Globus pallidus (tissue), 1 donor: ENCODE data around the gene DHRS7C.

Source experiments
- DNase-seq: peaks from one replicate; pipeline ENCODE4 v3.0.0-alpha.2; 2015; ENCODE audit warnings: low spot score

Gene DHRS7C

DNA sequence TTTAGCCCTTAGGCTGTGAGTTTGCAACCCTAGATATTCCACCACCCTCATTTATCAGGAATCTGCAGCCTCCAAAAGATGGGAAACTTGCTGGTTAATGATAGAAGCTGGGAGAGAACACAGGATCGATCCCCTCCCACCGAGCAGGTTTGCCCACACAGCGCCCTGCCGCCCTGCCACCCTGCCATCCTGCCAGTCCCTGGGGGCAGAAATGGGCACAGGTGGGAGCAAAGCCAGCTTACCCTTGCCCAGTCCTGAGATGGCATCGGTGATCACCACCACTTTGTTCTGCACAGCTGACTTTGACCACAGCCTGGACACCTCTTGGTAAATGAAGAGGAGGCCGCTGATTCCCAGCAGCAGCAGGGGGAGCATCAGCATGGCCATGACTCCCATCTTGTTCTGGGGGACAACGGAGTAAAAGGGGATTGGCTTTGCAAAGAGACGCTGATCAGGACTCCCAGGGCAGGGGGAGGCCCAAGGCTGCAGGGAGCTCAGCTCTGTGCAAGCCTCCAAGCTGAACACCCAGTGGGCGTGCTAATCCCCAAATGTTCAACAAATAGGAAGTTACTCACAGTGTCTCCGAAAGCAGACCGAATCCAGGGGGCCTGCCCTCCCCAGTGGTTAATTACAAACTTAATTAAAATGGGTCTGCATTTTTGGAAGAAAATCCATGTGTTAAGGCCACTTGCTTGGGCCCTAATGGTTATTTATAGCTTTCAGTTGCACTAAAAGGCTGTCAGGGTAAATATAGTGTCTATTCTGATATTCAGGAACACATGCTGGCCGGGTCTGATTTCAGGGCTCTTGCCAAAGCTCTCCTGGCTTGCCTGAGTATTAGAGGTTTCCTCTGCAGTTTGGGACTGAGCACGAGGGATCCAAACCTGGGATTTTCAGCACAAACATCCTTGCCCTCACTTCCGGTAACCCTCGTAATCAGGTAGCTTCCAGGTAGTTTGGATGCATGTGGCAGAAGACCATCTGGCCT lies at the start of gene DHRS7C:
DHRS7C (minus strand) TSS at position 704 of the 988 bp plus-strand sequence; CDS start at position 396, 308 bp downstream.
- no peak for DNase-seq

DNA sequence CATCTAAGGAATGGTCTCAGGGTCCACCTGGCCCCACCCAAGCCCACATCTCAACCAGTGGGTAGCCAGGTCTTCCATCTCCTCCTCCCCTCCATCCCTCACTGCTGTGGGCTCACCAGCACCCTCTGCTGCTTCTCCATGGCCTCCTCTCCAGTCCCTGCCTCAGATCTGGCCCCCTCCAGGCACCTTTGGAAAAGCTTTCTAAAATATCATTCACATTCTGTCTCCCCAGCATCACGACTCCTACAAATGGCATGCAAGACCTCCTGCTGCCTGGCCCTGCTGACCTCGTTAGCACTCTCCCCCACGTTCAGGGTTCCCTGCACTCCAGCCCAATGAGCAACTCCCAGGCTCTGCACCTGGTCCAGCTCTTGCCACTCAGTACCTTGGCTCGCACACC lies 48.0 kb upstream of the DHRS7C start:
- DNase-seq: no peak

- no peak for DNase-seq
Measured at GRCh38 chr17:9837551-9838471, 46.4 kb upstream of the DHRS7C start.

DNA sequence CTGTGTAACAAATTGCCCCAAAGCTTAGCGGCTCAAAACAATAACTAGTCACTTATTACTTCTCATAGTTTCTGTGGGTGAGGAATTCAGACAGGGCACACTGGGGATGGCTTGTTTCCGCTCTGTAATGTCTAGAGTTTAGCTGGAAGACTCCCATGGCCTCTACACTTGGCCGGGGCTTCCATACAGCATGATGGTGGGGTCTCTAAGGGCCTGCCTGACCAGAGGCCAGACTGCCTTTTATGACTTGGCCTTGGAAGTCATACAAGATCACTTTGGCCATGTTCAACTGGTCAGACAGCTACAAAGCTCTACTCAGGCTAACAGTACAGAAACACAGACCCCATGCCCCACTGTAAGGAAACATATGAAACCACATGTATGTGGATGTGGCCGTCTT lies 42.5 kb upstream of the DHRS7C start:
- DNase-seq: no peak

DNA sequence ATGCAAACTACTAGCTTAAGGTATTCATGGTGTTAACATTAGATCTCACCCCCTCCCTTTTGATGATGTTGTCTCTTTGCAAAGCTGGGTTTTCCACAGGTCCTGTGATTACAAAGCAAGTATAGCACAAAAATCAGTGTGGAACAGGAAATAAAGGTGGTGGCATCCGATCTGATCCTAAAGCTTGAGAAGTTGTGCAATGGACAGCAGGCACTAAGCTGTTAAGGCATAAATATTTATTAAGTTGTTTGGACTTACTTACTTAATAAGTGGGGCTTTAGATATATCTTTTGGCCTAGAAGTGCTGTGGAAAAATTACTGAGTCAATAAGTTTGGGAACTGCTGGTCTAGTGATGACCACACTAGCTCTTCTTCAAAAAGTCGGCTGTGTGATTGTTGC lies 39.3 kb upstream of the DHRS7C start:
- DNase-seq: no peak

DNA sequence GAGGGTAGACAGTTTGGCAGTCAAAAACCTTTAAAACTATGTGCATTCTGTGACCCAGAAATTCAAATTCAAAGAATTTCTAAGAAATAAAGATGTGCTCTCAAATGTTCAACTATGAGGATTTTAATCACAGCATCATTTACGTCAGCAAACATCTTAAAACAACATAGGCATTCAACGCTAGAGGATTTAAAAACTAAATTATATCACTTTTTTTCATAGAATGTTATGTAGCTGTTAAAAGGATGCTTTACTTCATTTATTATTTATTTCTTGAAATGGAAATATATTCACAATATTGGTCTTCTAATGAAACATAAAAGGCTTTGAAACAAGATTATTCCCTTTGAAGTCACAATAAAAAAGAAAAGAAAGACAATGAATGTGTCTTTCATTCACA lies 38.0 kb upstream of the DHRS7C start:
- no peak for DNase-seq

DNA sequence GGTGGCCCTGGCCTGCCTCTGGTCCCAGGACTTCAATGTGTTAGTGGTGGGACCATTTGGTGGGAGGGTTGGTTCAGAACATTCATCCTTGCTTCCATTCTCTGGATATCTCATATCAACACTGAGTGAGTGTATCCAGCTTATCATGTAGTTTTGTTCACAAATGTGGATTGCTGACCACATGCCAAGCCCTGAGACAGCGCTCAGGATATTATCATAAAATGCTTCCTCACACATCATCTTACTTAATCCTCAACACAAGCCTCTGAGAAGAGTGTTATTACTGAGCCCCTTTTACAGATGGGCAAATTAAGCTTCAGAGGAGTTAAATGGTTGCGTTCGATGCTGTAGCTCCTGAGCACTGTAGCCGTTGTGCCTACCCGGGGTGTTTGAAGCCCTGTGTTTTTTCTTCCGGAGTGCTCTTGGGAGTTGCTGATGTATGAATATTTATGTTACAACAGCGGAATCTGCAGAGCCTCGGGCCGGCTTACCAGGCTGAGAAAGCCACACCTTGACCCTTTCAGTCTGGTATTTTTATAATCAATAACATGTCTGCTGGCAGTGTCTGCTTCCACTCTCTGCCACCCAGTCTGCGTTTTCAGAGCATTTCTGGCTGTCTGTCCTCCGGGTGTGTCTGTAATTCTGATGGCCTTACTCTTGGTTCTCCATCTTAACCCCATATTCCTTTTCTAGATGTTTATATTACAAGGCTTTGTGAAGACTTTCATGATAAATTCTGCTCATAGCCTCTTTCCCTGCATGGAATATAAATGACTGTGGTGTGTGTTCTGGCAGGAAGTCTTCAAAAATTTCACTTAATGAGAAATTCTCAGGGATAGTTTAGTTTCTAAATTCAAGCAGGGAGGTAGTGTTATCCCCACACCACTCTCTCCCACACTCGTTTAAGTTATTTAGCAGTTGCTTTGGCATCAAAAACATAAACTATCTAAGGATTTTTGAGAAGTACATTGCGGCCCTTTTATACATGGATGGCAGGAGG lies 37.2 kb upstream of the DHRS7C start:
- DNase-seq: no peak

DNA sequence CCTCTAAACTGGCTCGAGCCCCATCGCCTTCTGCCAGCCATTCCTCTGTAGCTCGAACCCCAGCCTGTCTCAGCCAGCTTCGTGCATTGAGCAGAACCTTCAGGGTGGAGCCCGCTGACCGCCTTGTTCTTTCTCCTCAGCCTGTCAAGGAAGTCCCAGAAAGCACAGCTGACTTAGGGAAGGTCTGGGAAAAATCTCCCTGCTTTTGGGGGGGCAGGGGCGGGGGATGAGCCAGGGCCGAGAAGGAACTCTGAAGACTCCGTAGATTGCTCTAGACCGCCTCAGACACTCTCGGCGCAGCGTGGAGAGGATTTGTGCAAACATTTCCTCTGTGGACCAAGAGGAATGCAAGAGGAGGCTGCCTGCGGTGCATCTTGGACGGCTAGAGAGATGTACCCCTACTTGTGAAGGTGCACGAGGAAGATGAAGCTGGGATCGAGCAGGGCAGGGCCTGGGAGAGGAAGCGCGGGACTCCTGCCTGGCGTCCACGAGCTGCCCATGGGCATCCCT lies 34.3 kb upstream of the DHRS7C start, which contains the start of gene GLP2R:
GLP2R (plus strand) TSS at position 284 of the 510 bp plus-strand sequence; CDS start at position 424, 140 bp downstream.
- DNase-seq: no peak

DNA sequence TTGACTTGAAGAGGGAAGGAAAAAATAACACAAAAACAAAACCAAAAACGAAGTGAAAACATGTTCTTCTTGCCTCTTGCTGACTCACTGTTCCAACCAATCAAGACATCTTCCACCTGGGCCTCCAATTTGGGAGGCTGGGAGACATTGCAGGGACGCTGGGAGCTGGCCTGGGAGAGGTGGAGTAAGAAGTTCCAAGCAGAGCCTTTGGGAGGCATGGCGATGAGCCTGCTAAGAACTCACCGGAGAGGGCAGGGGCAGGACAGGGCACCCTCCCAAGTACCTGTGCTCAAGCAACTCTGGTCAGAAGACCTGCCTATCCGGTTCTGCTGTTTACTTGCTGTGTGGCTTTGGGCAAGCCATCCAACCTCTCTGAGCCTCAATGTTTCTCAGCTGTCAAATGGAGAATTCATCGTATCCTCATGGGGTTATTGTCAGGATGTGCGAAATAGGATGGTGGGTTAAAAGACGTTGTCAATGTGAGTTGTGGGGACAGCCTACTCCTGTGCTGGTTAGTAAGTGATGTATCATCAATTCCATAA lies 33.5 kb upstream of the DHRS7C start:
- no peak for DNase-seq

DNA sequence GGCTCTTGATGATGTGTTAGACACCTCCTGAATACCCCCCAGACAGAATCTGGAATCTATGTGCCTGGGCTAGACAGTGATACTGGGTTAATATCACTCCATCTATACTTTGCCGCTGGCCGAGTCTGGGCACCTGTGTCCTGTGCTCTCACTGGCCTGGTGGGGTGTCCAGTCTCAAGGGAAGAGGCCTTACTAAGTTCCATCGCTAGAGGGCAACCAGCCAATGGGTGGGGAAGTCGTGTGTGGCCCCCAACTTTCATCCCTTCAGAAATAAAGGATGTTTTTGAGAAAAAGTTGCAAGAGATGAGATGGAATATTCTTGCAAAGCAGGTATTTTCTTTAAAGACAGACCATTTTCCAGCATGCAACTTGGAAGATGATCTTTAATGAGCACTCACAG lies 32.7 kb upstream of the DHRS7C start:
- no peak for DNase-seq

DNA sequence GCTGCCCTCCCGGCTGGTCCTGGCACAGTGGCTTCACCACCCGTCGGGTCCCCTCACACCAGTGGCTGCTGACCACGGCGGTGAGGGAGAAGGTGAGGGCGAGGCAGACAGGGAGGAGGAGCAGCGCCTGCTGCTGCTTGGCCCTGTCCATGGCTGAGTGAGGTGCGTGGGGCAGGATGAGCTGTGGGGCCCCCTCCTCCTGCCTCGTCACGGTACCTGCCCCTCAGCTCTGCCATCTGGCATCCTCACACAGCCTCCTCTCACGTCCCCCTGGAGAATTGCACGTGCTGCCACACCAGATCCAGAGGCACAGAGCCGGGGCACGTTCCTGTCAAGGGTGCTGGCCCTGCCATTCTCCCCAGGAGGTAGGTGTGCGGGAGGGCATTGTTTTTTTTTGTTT lies 30.5 kb upstream of the DHRS7C start, which contains the start of gene GSG1L2:
GSG1L2 (minus strand) TSS at position 159 of the 400 bp plus-strand sequence; CDS start at position 151, 8 bp downstream.
- no peak for DNase-seq

- no peak for DNase-seq
Measured at GRCh38 chr17:9820448-9820847, 29.1 kb upstream of the DHRS7C start.

- DNase-seq: no peak
Measured at GRCh38 chr17:9818760-9819159, 27.4 kb upstream of the DHRS7C start.

GRCh38 chr17:9817086-9817485 lies 25.7 kb upstream of the DHRS7C start:
- no peak for DNase-seq

- DNase-seq: no peak
Measured at GRCh38 chr17:9816472-9816871, 25.1 kb upstream of the DHRS7C start.

DNA sequence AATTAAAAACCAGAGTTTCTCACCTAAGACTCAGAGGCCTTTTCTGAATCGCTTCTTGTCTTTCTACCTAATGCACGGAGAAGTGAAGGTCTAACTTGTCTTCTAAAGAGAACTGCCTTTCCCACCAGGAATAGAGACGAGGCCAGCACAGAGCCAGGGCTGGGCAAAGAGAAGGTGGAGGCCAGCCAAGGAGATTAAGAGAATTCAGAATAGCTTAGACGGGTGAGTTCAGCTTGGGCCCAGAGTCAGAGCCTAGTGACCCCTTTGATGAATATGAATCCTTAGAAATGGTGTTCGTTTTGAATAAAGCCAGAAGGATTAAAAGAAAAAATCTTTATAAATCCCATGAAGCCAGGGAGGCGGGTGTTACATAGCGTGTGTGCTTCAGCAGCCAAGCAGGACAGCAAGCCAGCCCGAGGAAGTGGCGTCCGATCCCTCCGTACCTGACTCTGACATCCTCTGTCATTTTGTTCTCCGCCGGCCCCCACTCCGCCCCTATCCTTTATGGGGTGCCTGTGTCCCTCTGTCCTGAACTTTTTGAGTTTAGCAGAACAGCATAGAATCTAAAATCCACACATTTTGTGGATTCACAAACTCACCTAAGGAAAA lies 23.0 kb upstream of the DHRS7C start:
- DNase-seq: no peak

DNA sequence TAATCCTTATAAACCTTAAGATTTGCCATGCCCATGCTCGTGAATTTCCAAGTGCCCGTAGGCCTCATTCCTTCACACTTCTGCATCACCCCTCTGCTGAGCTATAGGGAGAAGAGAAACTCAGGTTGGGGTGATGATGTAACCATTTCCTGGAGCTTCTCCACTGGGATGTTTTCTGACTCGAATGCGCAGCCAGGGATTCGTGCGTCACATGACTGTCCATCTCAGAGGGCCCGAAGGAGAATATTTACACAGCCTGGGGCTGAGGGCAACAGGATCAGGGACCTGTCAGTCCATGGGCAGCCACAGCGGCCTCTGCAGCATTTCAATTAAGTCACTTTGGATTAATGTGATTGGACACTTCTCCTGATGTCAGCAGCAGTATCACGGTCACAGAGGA lies 21.8 kb upstream of the DHRS7C start:
- DNase-seq: no peak

- no peak for DNase-seq
Measured at GRCh38 chr17:9811537-9811936, 20.1 kb upstream of the DHRS7C start.

GRCh38 chr17:9811086-9811485 lies 19.7 kb upstream of the DHRS7C start:
- DNase-seq: no peak
